NCI-H774 (cell line): Measurements from ENCODE around the gene SETBP1.

Experiments used
- DNase-seq: peaks from one replicate; lab custom pipeline; 2025; lab: John Stamatoyannopoulos, UW

SETBP1 gene

DNA sequence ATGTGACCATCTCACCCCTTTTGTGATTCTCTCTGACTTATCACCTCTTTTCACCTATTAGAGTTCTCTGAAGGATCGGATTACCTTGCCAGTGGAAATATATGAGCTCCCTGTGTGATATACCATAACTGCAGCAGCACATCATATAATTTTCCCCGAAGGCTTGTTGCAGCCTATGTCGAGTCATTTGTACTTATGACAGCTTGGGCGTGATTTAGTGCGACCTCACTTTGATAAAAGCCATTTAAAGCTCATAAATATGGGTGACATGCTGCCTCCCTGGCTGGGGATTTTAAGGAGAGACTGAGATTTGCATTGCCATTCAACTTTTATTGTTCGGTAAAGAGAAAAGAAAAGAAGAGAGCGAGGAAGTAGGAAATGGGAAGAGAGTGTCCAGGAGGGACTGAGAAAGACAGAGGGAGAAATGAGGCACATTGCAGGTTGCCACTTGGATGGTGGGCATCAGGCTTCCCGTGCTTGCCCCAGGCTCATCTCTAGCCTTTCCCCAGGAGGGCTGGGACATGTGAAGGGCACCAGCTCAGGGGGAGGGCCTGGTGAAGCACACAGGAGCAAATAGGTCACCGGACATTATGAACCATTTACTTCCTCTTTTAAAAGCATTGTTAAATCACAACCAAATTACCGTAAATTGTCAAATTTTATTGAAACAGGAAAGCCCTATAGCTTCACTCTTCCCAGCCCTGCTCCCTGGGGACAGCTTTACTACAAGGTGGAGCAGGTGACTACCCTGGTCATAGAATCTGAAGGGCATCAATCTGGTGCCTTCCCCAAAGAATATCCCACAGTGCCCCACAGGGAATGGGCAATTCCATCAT is 161.3 kb downstream of the SETBP1 start:
- no peak for DNase-seq

DNA sequence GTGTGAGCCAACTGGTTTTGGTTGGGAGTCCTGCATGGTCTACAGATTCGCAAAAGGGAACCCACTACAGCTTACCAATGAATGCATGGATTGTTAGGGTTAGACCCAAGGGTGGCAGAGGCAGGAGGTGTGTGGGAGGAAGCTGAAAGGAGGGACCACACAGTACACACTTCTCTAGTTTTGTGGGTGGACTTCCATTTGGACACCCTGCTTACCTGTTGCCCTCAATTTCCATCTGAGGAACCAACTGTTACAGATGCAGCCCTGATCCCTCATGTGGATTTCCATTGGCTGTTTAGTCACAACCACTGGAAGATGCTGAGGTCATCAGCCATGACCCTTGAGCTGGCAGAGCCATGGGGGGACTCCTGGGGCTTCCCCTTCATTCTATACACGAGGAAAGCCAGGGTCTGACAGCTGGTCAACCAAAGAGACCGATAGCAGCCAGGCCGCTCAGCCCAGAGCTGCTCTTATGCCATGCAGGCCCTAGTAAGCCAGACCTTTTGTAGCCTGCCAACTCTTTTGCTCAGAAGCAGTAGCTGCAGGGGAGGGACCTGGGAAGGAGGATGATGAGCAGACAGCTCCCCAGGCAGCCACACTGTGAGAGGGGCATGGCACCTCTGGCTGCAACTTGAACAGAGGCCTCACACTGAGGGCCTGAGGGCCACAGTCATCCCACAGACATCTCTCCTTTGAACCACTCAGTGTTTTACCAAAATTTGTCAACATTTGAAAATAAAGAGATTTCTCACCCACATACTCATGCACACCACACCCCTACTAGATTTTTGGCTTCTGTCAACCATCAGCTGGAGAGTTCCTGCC is 162.1 kb downstream of the SETBP1 start:
- DNase-seq, result no peak

- DNase-seq, result no peak
Measured at GRCh38 chr18:44844486-44844885, 163.8 kb downstream of the SETBP1 start.

- DNase-seq, result no peak
Measured at GRCh38 chr18:44846450-44846849, 165.8 kb downstream of the SETBP1 start.

DNA sequence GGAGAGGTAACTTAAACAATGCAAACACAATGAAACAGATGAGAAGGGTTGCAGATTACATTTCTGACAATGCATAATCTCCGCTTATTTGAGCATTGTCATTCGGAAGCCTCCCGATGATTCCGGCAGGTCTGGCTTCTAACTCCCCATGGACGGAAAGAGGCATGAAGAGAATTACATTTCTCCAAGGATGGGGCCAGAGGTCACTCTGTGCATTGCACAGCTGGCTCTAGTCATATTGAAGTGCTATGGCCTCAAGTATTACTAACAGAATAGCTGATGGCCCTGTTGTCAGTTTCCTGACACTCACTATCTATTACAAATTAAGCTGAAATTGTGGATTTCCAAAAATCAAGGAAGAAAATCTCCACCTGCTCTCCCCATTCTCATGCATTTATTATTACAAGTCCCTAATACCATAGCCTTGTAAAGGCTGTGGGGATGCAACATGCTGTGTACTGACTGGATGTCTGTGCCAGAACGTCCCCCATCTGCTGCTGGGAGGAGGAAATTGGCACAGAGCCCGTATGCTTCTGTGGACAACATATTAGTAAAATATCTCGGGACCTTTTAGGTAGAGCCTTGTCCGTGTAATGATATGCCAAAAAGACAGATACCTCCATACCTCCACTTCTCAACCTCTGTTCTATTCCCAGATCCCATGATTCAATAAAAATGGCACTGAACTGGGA is 168.1 kb downstream of the SETBP1 start:
- peak; percentile 1 for DNase-seq

DNA sequence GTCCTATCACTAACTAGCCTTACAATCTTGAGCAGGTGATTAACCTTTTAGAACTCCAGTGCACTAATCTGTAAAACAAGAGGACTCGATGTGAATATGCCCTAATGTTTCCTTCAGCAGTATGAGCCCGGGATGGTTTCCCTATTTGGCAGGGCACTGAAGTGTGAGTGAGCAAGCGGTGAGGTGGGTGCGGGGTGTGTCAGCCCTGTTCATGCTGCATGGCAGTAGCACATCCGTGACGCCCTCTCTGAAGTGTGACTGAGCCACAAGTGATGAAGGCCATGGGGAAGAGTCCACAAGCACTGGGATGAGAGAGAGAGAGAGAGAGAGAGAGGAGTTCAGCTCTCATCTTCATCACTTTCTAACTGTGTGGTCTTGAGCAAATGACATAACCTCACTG is 168.7 kb downstream of the SETBP1 start:
- DNase-seq, result no peak

DNA sequence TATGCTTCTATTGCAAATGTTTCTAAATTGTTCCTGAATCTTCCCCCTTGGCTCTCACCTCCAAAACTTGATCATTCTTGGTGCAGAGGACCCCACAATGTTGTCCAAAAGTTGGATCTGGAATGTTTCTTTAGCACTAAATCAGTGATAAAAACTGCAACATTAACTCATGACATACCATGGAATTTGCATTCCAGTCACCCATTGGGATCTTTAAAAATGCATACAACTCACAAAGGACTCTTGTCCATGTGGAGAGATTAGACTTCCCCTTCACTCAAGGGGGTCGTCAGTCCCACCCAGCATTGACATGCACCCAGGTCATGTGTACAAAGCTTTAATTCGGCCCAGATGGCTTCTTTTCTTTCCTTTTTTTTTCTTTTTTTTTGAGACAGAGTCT is 169.3 kb downstream of the SETBP1 start:
- no peak for DNase-seq

- peak; percentile 41 for DNase-seq
Measured at GRCh38 chr18:44851856-44852621, 171.4 kb downstream of the SETBP1 start.

DNA sequence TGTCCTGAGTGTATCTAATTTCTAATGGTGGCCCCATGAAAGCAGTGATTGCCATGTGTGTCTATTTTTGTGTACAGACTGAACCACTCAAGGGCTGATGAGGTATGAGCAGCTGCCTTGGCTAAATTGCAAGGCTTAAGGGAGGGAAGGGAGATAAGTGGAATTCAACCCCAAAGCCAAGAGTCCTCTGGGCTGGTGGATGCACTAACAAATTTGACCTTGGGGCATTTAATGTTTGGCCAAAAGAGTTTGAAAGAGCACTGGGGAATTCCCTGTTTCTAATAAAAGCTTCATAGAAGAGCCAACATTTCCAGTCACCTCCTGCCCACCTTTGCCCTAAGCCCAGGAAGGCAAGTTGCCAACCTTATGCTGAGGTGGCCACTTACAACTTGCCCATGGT is 172.1 kb downstream of the SETBP1 start:
- peak; percentile 49 for DNase-seq

- no peak for DNase-seq
Measured at GRCh38 chr18:44853430-44853829, 172.7 kb downstream of the SETBP1 start.

DNA sequence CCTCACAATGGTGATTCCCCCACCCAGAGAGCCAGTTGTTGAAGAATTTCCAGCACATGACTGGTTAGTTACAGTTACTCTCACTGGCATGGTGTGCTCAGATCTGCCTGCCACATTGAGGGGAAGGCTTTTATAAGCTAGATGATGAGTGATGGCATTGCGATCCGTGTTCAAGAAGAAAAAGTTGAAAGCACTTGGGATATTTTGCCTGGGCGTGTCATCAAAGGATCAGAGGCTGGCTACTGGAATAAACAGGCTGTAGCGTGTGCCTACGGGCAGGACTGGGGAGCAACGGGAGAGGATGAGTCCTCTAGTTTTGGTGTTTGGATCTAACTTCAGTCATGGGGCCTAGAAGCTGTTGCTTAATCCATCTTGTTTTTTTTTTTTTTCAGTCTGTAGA is 175.0 kb downstream of the SETBP1 start:
- no peak for DNase-seq

DNA sequence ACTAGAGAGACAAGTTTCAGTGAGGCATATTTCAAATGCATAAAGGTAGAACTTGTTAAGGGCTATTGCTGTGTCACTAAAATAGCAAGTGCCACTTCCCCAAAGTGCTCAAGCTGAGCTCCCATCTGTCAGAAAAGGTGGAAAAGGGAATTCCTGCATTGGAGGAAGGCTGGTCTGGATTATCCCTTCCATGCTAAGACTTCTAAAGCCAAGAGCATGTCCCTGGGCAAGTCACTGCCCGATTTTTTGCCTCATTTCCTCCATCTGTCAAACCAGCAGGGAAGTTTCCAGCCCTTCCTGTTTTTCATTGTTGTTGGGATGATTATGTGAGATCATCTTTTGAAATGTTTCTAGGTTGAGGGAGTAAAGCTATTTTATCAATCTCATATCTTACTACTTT is 175.5 kb downstream of the SETBP1 start:
- DNase-seq, result no peak

GRCh38 chr18:44857081-44857480 is 176.4 kb downstream of the SETBP1 start:
- DNase-seq, result no peak

- no peak for DNase-seq
Measured at GRCh38 chr18:44857744-44858491, 177.2 kb downstream of the SETBP1 start.

GRCh38 chr18:44859263-44859662 is 178.6 kb downstream of the SETBP1 start:
- no peak for DNase-seq

GRCh38 chr18:44859751-44860439 is 179.2 kb downstream of the SETBP1 start:
- no peak for DNase-seq

- DNase-seq, result no peak
Measured at GRCh38 chr18:44862112-44862511, 181.4 kb downstream of the SETBP1 start.

DNA sequence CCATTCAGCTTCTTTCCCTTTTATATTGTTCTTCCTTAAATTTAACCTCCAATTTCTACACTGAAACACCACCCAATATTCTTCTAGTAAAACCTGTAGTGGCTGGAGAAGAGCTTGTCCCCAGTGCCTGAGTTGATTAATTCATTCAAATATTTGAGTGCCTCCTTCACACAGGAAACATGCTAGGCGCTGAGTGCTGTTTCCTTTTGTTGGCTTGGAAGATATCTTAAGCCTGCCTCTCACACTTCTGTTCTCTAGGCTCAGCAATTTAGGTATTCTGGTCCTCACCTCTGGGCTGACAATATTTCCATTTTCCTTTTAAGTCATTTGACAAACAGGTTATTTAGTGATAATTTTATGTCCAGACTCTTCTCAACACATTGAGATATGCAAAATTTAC is 185.4 kb downstream of the SETBP1 start:
- DNase-seq, result no peak

- no peak for DNase-seq
Measured at GRCh38 chr18:44869533-44869932, 188.8 kb downstream of the SETBP1 start.
